GM19035 (cell line): ENCODE data around the gene IFT88.

Source experiments
- ATAC-seq: cut with Tn5 transposase; IDR thresholded peaks from one replicate; pipeline ENCODE4 v1.9.1; 2021; ENCODE audit not compliant: unreplicated experiment

IFT88 gene

DNA sequence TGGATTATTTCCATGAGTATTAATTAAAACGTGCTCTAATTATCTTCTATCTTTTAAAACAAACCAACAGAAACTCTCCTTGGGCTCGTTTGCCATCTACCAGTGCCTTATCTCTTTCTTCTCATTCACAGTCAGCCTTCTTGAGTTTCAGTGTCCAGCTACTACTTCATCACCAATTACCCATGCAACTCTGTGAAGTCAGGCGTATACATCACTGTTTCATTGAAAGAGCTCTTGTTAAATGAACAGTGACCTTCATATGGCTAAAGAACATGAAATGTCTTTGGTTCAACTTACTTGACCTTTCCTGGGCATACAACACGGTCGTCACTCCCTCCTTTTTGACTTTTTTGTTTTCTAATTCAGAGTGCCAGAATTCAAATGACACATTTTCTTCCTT, 5.2 kb upstream of the IFT88 start:
- no peak for ATAC-seq

DNA sequence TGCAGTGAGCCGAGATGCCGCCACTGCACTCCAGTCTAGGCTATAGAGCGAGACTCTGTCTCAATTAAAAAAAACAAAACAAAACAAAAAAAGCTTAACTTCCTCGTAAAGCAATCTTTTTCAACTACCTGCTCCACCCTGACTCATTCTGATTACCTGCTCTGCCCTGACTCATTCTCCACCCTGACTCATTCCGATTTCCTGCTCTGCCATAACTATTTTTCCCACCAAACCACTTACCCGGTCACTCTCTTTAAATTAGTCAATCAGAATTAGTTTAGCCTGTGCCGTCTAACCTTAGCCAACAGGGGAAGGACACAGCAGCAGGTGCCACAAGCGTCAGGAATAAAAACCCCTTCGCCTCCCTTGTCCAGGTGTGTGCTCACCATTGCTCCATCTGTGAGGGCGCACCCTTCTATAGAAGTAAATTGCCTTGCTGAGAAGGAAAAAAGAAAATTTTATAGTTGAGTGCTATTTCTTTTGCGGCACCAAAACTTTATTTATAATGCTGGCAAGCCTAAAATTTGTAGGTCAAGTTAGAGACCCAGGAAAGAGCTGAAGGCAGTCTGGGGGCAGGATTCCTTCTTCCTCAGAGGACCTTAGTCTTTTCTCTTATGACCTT, 1.7 kb upstream of the IFT88 start:
- ATAC-seq = no peak

DNA sequence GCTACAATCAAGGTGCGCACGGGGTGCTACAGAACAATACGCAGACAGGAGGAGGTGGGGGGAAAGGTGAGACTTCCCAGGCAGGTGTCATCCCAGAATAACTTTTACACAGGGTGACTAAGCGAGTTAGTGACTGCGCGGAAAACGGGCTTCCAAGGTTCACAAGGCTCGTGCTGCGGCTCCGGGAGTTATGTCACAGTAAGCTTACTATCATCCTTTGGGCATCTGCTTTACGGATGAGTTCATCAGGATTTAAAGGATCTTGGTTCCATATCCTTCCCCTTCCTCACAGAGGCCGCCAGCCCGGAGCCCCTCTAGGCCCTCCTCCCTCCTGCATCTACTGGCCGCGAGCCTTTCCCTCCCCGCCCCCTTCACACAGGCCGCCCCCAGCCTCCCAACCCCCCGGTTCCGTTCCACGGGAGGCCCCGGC, 474 bp upstream of the IFT88 start:
- peak; percentile 5 for ATAC-seq

DNA sequence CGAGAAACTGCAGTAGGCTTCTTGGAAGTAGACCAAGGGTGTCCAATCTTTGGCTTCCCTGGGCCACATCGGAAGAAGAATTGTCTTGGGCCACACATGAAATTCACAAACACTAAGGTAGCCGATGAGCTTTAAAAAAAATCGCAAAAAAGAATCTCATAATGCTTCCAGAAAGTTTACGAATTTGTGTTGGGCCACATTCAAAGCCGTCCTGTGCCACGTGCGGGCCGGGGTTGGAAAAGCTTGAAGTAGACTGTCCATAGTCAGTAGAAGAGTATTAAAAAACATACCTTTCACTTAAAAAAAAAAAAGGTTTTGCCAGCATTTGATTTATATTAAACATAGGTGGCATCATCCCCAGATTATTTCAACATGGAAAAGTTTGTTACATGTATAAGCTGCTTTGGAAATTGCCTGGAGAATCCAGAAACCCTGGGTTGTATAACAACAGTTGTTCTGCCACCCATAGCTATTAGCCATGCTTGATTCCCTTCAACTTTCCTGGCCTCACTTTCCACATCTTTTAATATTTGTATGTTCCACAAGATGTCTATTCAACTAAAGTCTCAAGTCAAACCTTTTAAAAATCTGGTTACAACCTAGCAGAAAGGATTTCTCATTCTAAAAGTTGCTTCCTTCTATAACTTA, 1.0 kb downstream of the IFT88 start:
- ATAC-seq = no peak

DNA sequence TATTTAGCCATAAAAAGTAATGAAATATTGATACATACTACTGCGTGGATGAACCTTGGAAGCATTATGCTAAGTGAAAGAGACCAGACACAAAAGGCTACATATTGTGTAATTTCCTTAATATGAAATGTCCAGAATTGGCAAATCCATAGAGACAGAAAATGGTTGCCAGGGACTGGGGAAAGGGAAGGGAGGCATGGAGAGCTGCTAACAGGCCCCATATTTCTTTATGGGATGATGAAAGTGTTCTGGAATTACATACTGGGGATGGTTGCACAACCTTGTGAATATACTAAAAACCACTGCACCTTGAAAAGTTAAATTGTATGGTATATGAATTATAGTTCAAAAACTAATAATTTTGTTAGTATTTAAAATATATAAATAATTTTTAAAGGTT, 3.6 kb downstream of the IFT88 start:
- no peak for ATAC-seq

DNA sequence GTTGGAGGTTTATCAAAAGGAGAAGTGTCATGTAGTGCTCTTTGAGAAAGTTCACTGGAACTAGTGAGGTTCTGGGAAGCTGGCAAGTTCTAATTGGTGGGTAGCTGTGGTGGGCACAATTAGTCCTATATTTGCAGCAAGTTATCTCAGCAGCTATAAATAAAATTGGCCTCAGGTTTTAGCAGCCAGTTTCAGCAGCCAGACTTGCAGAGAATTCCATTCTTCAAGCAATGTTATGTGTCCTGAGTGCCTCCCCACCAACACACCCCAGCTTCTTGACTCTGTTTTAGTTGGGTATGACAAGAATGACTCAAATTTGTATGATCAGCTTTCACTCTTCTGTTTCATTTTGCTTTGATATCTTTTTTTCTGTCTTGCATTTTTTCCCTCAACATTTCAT, 4.7 kb downstream of the IFT88 start:
- no peak for ATAC-seq

DNA sequence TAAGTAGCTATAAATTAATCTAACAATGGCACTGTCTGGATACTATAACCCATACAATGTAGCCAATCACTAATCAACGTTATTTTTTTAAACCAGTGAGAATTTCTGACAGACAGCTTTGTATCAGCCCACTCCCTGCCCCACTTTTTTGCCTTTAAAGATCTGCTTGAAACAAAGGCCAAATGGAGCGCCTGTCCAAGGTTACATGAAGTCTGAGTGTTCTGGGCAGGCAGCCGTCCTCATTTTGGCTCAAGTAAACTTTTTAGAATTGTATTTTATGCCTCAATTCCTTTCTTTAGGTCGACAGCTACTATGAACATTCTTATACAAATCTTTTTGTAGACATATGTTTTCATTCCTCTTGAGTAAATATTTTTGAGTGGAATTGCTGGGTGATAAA, 6.2 kb downstream of the IFT88 start:
- ATAC-seq = no peak

DNA sequence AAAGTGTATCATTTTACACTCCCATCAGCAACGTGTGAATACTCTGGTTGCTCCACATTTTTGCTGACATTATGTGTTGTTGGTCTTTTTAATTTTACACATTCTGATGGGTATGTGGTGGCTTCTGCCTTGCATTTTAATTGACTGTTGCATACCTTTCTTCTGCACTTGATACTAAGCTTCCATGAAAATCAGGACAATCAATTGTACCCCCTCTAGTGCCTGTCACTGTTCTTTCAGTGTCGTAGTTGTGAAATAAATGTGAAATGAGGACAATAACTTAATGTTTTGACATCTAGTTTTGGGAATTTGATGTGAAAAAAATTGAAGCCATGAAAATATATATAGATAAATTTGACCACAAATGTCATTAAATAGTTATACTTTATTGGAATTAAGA, 6.7 kb downstream of the IFT88 start:
- no peak for ATAC-seq

DNA sequence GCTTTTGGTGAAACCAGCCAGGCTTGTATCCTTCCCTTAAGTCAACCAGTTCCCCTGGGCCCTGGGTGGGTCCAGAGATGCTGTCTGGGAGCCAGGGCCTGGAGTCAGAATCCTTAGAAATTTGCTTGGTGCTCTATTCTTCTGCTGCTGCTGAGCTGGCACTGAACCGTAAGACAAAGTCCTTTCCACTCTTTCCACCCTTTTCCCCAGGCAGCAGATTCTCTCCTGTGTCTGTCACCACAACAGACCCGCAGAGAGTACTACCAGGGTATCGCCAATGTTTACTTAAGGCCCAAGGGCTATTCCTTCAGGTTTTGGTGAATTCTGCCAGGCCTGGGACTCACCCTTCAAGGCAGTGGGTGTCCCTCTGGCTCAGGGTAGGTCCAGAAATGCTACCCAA, 12.2 kb downstream of the IFT88 start:
- ATAC-seq = no peak

DNA sequence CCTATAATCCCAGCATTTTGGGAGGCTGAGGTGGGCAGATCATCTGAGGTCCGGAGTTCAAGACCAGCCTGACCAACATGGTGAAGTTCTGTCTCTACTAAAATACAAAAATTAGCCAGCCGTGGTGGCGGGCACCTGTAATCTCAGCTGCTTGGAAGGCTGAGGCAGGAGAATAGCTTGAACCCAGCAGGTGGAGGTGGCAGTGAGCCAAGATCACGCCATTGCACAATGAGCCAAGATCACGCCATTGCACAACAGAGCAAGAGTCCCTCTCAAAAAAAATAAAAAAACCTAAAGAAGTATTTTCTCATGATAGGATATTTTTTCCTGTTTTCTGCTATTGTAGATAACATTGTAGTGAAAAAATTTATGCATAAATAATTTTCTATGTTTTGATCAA, 13.3 kb downstream of the IFT88 start:
- ATAC-seq = no peak

DNA sequence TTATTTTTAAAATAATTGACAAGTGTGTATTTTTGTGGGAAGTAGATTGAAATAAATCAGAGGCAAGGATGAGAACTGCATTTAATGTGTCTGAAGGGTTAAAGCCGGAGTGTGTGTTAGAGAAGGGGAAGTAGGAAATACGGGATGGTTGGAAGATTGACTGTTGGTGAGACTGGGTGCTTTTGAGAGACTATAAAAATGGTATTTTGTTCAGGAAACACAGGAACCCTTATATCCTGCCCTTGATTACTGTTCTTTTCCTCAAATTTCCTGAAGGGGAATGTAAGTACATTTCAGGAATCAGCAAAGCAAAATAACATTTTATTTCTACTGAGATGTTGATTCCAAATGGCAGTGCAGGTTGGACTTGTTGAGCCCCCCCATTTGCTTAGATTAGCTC, 15.1 kb downstream of the IFT88 start:
- no peak for ATAC-seq

DNA sequence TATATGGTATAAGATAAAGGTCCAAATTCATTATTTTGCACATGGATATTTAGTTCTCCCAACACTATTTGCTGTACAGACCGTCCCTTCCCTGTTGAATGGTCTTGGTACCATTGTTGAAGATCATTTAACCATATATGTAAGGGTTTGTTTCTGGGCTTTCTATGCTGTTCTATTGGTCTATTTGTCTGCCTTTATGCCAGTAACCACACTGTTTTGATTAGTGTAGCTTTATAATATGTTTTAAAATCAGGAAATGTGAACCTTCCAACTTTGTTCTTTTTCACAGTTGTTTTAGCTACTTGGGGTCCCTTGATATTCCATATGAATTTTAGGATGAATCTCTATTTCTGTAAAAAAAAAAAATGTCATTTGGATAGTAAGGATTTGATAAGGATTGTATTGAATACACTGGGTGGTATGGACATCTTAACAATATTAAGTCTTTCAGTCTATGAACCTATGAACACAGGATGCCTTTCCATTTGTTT, 16.9 kb downstream of the IFT88 start:
- ATAC-seq = no peak

DNA sequence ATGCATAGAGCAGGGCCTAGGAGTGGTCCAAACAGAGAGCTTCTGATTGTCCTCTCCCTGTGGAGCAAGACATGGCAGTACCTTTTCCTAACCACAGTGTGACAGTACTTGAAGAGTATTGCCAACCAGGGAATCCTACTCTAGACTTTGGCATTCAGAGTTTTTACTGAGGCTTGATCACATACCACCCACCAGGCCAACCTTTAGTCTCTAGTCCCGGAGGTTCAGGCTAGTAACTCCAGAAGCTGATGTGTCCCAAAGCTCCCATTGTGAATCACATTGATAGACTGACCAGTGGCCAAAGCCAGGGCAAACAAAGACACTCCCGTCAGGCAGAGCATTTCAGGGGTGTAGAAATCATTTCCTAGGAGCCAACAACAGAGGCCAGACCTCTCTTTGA, 18.4 kb downstream of the IFT88 start:
- no peak for ATAC-seq

DNA sequence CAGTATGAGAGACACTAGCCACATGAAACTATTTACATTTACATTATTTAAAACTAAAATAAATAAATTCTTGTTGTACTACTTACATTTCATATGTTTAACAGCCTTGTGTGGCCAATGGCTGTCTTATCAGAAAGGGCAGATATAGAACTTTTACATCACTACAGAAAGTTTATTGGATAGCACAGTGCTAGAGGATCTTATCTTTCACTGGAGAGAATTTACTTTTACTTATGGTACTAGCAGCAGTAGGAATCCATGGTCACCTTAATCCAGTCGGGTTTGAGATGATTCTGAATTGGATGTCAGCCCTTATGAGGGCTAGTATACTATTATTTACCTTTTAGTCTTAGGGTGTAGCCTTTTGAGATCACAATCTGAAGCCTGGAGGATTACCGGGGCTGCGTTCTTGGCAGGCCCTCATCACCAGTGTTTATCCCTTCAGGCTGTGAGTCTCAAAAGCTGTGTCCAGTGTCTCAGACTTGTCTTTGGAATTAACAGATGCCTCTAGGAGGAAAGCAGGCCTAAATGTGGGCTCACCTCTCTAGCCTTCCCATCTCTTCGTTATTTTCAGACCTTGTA, 21.7 kb downstream of the IFT88 start:
- ATAC-seq = no peak

DNA sequence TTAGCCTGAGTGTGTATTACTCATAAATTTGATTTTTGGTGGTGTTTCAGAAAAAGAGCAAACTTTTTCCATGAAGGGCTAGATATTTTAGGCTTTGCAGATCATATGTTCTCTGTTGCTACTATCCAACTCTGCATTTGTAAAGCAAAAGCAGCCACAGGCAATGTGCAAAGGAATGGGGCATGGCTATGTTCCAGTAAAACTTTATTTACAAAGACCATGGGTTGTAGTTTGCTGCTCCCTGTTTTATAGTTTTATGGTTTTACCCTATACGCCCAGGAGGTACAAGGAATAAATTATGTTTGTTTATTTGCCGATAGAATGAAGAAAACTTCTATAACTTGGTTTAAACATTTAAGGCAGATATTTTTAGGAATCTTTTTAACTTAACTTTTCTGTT, 23.6 kb downstream of the IFT88 start:
- ATAC-seq = no peak

DNA sequence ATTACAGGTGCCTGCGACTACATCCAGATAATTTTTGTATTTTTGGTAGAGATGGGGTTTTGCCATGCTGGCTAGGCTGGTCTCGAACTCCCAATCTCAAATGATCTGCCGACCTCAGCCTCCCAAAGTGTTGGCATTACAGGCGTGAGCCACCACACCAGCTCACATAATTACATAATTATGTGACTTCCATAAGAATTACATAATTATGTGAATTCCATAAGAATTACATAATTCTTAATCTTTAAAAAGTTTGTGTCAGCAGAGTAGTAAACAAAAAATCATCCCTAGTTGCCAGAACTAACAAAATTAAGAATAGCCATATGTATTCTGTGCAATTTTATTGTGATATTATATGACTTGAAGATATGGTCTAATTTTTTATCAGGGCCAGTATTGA, 25.6 kb downstream of the IFT88 start:
- ATAC-seq = no peak

DNA sequence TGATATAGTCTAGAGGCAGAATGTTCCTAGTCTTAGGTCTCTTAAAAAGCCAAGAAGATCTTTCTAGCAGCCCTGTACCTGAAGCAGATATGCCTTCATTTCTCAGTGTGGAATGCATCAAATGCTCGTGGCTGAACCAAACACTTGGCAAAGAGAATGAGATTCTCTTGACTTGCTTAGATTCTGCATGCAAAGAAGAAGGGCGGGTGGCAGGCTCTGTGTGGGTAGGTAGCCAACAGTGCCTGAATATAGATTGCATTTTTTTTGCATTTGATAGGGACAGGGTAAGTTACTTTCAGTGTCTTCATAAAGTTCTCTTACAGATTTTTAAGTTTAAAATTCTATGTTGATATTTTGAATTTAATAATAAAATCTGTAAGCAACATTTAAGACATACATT, 27.3 kb downstream of the IFT88 start:
- ATAC-seq = no peak

DNA sequence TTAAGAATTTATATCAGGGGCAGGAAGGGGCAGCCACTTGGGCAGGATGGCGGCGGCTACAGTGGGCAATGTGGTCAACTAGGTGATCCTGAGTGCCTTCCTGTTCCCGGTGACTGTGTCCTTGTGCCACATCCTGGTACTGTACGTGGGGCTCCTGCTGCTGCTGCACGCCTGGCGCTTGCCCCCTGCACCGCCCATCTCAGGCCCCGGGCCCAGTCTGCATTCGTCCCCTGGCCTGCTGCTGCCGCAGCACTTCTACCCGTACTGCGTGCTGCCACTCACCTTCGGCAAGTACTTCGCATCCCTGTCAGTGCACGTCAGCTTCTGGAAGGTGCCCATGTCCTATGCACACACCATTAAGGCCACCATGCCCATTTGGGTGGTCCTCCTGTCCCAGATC, 40.1 kb downstream of the IFT88 start:
- ATAC-seq = no peak

DNA sequence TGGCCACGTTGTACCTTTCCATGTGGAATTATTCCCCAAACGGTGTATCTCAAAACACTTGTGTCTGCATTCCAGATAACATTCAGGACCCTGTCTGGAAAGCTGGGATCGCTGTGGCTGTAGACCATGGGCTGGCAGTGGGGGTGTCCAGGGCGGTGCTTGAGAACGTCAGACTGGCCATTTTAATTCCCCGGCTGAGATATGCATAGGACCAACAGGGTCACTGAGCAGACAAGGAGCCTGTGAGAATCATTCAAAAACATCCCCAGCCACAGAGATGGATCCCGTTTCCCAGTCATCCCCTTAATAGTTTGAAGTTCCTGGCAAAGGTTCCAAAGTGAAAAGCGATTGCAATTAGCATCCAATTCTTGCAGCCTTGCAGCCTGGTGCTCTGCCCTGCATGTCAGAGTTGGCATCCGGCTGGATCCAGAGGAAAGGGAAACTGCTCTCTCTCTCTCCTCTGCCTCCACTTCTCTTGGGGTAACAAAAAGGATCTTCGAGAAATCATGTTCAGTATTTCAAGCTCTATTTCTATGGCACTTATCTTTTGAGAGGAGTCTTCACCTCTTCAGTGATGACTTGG, 41.6 kb downstream of the IFT88 start:
- ATAC-seq = no peak

DNA sequence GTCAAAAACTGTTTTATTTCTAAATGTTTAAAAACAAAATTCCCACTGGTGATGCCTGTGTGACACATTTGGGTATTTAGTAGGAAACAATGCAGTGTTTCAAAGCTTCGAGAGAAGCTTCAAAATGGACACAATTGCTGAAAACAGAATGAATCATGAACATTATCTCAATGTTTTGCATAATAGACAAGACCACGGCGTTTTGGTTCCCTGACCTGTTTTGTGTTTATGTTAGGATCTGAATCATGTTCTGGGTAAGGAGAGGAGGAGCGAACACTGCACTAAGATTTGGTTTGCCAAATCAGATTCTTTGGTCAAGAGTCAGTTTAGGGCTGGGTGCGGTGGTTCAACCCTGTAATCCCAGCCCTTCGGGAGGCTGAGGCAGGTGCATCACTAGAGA, 42.2 kb downstream of the IFT88 start:
- no peak for ATAC-seq

DNA sequence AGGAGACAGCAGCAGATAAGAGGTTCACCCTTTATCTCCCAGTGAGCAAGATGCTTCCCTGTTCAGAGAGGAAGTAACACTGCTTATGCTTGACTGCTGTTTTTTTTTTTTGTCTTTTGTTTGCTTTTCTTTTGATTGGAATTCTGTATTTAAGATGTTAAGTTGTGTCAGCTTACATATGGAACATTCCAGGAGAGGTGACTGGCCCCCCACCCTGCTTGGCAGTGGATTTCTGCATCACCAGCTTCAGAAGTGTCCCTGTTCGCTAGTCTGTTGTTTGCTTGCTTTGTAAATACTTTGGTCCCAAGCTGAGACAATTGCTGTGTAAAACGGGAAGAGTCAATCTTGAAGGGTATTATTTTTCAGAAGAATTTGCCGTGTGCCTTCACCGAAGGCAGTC, 43.0 kb downstream of the IFT88 start:
- ATAC-seq = no peak

DNA sequence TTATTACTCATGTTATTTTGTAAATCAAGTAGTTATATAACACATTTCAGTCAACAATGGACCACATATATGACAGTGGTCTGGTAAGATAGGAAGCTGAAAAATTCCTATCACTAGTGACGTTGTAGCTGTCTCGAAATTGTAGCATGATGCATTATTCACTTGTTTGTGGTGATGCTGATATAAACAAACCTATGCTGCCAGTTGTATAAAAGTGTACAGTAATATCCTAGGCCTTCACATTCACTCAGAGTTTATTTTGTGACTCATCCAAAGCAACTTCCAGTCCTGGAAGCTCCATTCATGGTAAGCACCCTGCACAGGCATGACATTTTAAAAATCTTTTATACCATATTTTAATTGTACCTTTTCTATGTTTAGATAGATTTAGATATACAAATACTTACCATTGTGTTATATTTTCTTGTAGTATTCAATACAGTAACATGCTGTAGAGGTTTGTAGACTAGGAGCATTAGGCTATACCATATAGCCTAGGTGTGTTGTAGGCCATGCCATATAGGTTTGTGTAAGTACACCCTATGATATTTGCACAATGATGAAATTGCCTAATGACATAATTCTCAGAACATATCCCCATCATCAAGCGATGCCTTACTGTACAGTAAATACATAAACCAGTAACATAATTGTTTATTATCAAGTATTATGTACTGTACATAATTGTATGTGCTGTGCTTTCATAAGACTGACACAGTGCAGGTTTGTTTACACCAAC, 49.3 kb downstream of the IFT88 start:
- ATAC-seq = no peak
